T-cell (primary cell): ENCODE measurements around the gene HOXD4. TPM values are rescaled to one million over a fixed set of nuclear protein-coding genes. Genes with fewer than 3 reads are reported as not detected.

Experiments used
- ATAC-seq, 4 experiments: fragments of 200-7000 bp in 3 of 4; fragments of 150-1000 bp in 1 of 4; cut with Tn5 transposase; replicated peaks in 1 of 4; 1 replicate in 3 of 4; 2 replicates in 1 of 4; pipeline ENCODE4 v1.10.0; 2021; ENCODE audit warnings: moderate library complexity in 3 of 4, mild to moderate bottlenecking in 2 of 4, moderate number of reproducible peaks in 1 of 4
- CTCF ChIA-PET, 2 donors: fragments of 300-600 bp; sonication (Branson Sonifier 250); formaldehyde crosslinking; loops; one replicate each; lab custom pipeline; 2022; ENCODE audit warnings: antibody characterized with exemption in 2 of 2; lab: Charles Lee
- POLR2A ChIA-PET, 2 donors: fragments of 300-600 bp; sonication (Branson Sonifier 250); formaldehyde crosslinking; loops; one replicate each; lab custom pipeline; 2022; ENCODE audit warnings: antibody characterized with exemption in 2 of 2; lab: Charles Lee
- DNase-seq, 35 experiments: peaks; one replicate each; pipeline versions ENCODE4 v3.0.0 to v3.0.0-alpha.2; 2013 to 2023
- H3K27ac ChIP-seq: one replicate; pipeline ENCODE4 v1.5.1; 2013; ENCODE audit warnings: low read length
- H3K27me3 ChIP-seq, 2 experiments: replicated peaks in 1 of 2; 1 replicate in 1 of 2; 2 replicates in 1 of 2; pipeline versions ENCODE4 v1.6.1 to v1.7.0; 2013; ENCODE audit warnings: low read length in 1 of 2, mixed read lengths in 1 of 2; ENCODE audit not compliant: control insufficient read depth in 2 of 2, insufficient read depth in 2 of 2; ENCODE audit errors: extremely low read depth in 1 of 2
- H3K36me3 ChIP-seq, 2 donors: 1 replicate in 1 of 2; 2 replicates in 1 of 2; pipeline versions ENCODE4 v1.6.1 to v1.7.0; 2013; ENCODE audit warnings: low read length in 1 of 2; ENCODE audit not compliant: control insufficient read depth in 2 of 2, insufficient read depth in 1 of 2; ENCODE audit errors: extremely low read depth in 1 of 2
- H3K4me1 ChIP-seq, 2 experiments: 1 replicate in 1 of 2; 2 replicates in 1 of 2; pipeline versions ENCODE4 v1.6.1 to v1.7.0; 2013; ENCODE audit warnings: low read length in 2 of 2, mixed read lengths in 1 of 2; ENCODE audit not compliant: insufficient read depth in 2 of 2, control insufficient read depth in 1 of 2; ENCODE audit errors: extremely low read depth in 1 of 2
- H3K4me3 ChIP-seq, 2 donors: 1 replicate in 1 of 2; 2 replicates in 1 of 2; pipeline versions ENCODE4 v1.5.1 to v1.7.0; 2013; ENCODE audit warnings: mild to moderate bottlenecking in 2 of 2, low read length in 1 of 2, moderate library complexity in 1 of 2; ENCODE audit not compliant: control insufficient read depth in 1 of 2; ENCODE audit errors: extremely low read depth in 1 of 2
- H3K9me3 ChIP-seq: 2 replicates; pipeline ENCODE4 v1.7.0; 2013
- H3K27ac Mint-ChIP-seq, 2 donors: one replicate each; pipeline ENCODE4 v1.8.0; 2020 to 2021; ENCODE audit warnings: mild to moderate bottlenecking in 2 of 2, mixed read lengths in 2 of 2
- H3K27me3 Mint-ChIP-seq, 2 donors: one replicate each; pipeline ENCODE4 v1.8.0; 2021 to 2022; ENCODE audit warnings: mixed read lengths in 2 of 2
- H3K36me3 Mint-ChIP-seq: one replicate; pipeline ENCODE4 v1.8.0; 2021; ENCODE audit warnings: mixed read lengths
- H3K4me1 Mint-ChIP-seq, 3 donors: one replicate each; pipeline ENCODE4 v1.8.0; 2020 to 2022; ENCODE audit warnings: mixed read lengths in 3 of 3, mild to moderate bottlenecking in 1 of 3
- H3K4me3 Mint-ChIP-seq, 3 donors: one replicate each; pipeline ENCODE4 v1.8.0; 2020 to 2022; ENCODE audit warnings: mild to moderate bottlenecking in 3 of 3, mixed read lengths in 3 of 3, moderate library complexity in 3 of 3
- H3K9me3 Mint-ChIP-seq, 3 donors: one replicate each; pipeline ENCODE4 v1.8.0; 2020 to 2022; ENCODE audit warnings: mixed read lengths in 3 of 3
- WGBS: methylation state at CpG from one replicate; pipeline ENCODE4 v1.1.5; 2013; ENCODE audit warnings: missing lambda C conversion rate; ENCODE audit not compliant: insufficient coverage; 5-methylcytosine and 5-hydroxymethylcytosine counted together
- total RNA-seq, 35 experiments: library from RNA in 6 of 35; stranded (reverse) in 6 of 35; fragments of 120-200 nt in 1 of 35; gene quantifications; one replicate each; pipeline versions ENCODE4 v1.2.1 to v1.2.4 and lab custom pipeline; 2013 to 2026

Gene HOXD4
- total RNA-seq, 5 donors from 2014 or later (not counting 1 experiment from before 2014, with no cell fraction given): not detected

DNA sequence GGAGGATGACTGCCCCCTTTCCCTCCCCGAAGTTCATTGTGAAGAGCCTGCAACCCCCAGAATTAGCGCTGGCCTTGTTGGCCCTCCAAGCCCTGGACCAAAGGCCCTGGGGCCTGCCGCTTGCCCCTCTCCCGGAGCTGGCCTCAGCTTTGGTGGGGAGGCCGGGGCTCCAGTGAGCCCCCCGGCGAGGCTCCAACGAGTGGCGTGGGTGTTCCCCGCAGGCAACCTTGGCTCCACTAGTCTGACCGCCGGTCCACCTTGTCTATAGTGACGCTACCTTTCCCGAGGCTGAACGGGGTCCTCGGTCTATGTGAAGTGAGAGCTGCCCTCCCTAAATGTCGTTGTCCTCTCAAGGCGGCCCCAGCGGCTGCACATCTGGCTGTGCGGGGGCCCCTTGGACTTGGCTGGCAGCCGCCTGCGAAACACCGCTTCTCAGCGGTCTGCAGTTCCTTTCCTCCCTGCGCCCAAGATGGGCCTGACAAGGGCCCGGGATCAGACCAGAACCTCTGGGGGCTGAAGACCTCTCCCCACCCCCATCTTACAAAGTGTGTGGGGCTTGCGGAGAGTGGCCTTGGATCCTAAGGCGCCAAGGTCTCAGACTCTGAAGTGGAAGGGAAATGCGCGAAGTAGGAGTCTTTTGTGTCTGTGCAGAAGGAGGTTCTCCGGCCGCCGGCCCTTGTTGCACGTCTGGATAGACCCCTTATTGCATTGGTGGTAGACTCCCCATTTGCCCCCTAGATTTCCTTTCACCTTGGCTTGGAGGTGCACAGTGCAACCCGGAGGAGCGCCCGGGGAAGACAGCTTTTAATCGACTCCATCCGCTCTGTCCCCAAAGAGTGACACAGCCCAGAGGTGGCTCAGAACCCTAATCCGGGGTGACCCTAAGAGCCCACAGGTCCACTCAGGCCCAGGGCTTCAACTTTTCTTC, 38.7 kb upstream of the HOXD4 start:
- Mint-ChIP-seq H3K9me3 (no peaks in the 10 kb centered on the region), H3K27ac (no peak overlapping the region), H3K4me3 (no peak overlapping the region), H3K4me1 (peaks cover 11 to 17% (median 12%) of the 10 kb centered on the region in 3 donors), H3K27me3 (peaks cover 66 to 87% of the 10 kb centered on the region in 2 donors), H3K36me3 (no peaks in the 10 kb centered on the region)
- ChIA-PET CTCF (interaction anchor here (0.6 to 0.7 kb wide), 4 partner anchors 15 to 539 kb away, joined by 3 to 7 read pairs (median 3); no protein-coding TSS in a partner anchor), POLR2A (no interaction called here)
- H3K4me3 ChIP-seq: no peak overlapping the region
- H3K9me3 ChIP-seq: no peaks in the 10 kb centered on the region
- H3K27ac ChIP-seq: no peak overlapping the region
- ATAC-seq (no peak), DNase-seq (no peak)
- H3K27me3 ChIP-seq: peaks cover 28 to 75% of the 10 kb centered on the region in 2 experiments
- peaks cover 0 to 3% of the 10 kb centered on the region in 2 experiments for H3K4me1 ChIP-seq
- no peaks in the 10 kb centered on the region for H3K36me3 ChIP-seq
- 9% methylated on average over 31 of the region's 40 CpGs for WGBS

DNA sequence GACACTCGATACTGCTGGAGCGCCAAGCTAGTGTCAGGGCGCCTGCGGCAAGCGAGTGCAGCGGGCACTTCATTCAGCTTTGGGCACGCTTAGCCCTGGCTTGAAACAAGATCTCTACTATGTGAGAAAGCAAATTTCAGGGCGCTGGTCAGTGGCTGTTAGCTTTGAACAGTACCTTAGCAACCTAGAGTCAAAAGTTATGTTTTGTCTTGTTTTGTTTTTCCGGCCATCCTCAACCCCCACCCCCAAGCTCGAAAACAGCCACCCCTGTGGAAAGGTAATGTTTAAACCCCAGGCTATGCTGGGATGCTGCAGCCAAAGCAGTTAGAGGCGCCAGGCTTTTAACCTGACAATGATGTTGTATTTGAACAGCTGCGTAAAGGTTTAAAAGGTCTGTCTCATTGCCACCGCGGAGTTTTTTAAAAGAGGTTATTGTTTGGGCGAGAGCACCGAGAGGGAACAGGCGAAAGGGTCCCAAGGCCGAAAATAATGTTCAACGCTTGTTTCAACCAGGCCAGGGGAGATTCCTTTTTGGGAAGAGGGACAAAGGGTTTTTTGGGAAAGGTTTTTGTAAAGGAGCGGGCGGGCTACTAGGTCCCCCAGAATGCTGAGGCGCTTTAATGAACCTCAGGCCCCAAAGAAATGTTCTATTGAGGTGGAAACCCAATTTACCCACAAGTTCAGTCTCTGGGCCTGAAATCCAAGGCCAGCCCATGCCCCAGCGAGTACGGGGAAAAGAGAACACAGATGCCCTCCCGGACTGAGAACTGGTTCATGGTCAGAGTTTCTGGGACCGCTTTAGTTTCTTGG, 37.0 kb upstream of the HOXD4 start:
- Histone ChIP-seq H3K36me3 (no peaks in the 10 kb centered on the region), H3K4me3 (no peak overlapping the region), H3K4me1 (peaks cover 0 to 7% of the 10 kb centered on the region in 2 experiments), H3K27me3 (peaks cover 33 to 79% of the 10 kb centered on the region in 2 experiments), H3K9me3 (no peaks in the 10 kb centered on the region), H3K27ac (no peak overlapping the region)
- H3K4me1 Mint-ChIP-seq: peaks cover 7 to 15% (median 8%) of the 10 kb centered on the region in 3 donors
- H3K27ac Mint-ChIP-seq: no peak overlapping the region
- POLR2A ChIA-PET: interaction anchor here (0.5 to 0.6 kb wide), 2 partner anchors 1357 to 1754 kb away, joined by 3 read pairs; no protein-coding TSS in a partner anchor
- H3K4me3 Mint-ChIP-seq: no peak overlapping the region
- DNase-seq (no peak), ATAC-seq (no peak)
- CTCF ChIA-PET: no interaction called here
- H3K9me3 Mint-ChIP-seq: peaks cover 2 to 3% (median 3%) of the 10 kb centered on the region in 3 donors
- peaks cover 3% of the 10 kb centered on the region for H3K36me3 Mint-ChIP-seq
- peaks cover 75 to 93% of the 10 kb centered on the region in 2 donors for H3K27me3 Mint-ChIP-seq
- 12% methylated on average over 16 of the region's 26 CpGs for WGBS

DNA sequence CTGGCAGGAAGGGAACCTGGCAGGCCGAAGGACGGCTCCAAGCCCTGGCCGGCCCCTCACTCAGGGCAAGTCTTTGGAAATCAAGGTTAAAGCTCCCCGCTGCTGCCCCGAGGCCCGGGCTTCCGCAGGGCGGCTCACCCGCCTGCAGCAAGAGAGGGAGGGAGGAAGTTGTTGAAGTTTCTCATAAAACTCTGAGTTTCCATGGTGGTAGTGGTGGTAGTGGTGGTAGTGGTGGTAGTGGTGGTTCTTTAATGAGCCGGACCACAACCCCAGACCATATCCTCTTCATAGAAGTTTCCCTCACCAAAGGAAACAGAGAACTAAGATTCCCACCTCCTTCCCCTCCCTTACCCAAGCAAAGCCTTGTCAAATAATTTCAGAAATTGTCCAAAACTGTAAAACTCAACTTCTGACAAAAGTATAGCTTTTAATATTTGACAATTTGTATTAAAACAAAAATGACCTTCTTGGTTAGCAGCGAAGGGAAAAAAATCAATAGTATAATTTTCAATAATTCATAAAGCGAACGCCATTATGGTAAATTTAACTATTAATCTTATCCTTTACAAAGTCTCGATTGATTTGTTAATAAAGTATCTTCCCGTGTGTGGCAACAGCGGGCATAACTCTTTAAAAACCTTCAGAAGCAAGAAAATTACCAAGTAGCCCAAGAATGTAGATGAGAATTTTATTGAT, 36.3 kb upstream of the HOXD4 start:
- Mint-ChIP-seq H3K4me3 (no peak overlapping the region), H3K27ac (no peak overlapping the region), H3K36me3 (peaks cover 3% of the 10 kb centered on the region), H3K27me3 (peaks cover 75 to 93% of the 10 kb centered on the region in 2 donors), H3K9me3 (peaks cover 2 to 3% (median 3%) of the 10 kb centered on the region in 3 donors), H3K4me1 (peaks cover 6 to 11% (median 6%) of the 10 kb centered on the region in 3 donors)
- Histone ChIP-seq H3K9me3 (no peaks in the 10 kb centered on the region), H3K27me3 (peaks cover 31 to 76% of the 10 kb centered on the region in 2 experiments), H3K27ac (no peak overlapping the region), H3K4me1 (peaks cover 0 to 7% of the 10 kb centered on the region in 2 experiments), H3K4me3 (no peak overlapping the region), H3K36me3 (no peaks in the 10 kb centered on the region)
- POLR2A ChIA-PET: no interaction called here
- CTCF ChIA-PET: no interaction called here
- DNase-seq (no peak), ATAC-seq (no peak)
- 5% methylated on average over 5 of the region's 16 CpGs for WGBS

DNA sequence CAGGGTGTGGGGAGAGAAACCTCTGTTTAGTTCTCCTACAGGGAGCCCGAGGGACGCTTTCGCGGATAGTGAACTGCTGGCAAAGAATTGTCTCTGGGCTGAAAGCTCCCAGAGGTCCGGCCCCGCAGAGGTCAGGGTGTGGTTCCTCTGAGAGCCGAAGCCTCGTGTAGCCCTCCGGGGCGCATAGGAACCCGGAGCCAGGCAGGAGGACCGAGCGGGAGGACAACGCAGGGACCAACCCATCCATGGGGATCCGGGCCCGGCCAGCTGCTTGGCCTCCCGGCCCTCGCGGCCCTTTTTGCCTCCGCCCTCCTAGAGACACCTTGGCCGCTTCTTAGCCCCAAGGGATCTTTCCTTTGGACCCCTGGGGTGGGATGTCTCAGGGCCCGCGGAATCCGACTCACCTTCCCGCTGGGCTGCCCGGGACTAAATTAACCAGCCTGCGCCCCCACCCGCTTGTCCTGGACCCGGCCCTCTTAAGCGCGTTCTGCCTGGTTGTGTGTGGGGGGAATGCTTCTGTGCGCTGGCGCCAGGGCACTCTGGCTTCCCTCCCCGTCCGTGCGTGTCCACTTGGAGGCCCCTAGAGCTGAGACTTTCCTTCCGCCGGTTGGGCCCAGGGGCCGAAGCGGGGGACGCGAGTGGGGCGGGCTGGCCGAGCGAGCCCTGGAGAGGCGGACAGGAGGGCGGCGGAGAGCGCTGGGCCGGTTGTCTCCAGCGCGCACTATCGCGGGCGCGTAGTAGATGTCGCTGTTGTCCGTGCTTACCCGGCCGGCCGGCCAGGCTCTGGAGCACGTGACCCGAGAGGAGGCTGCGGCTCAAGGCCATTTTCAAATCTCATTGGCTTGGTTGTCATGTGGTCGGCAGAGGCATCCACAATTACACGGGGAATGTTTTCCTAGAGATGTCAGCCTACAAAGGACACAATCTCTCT, 35.2 kb upstream of the HOXD4 start, which contains the start of gene HOXD10:
HOXD10 (plus strand) TSS at position 896 of the 931 bp plus-strand sequence. CDS start 56 bp downstream, outside the sequence.
- Histone ChIP-seq H3K4me1 (peaks cover 0 to 6% of the 10 kb centered on the region in 2 experiments), H3K9me3 (no peaks in the 10 kb centered on the region), H3K27me3 (peaks cover 36 to 84% of the 10 kb centered on the region in 2 experiments), H3K4me3 (no peak within 1 kb of the TSS), H3K27ac (no peak within 1 kb of the TSS), H3K36me3 (no peaks in the 10 kb centered on the region)
- 15% methylated on average over 65 of the region's 66 CpGs for WGBS
- Mint-ChIP-seq H3K27me3 (peaks cover 78 to 93% of the 10 kb centered on the region in 2 donors), H3K36me3 (peaks cover 3% of the 10 kb centered on the region), H3K27ac (no peak within 1 kb of the TSS), H3K4me1 (peaks cover 5 to 11% (median 5%) of the 10 kb centered on the region in 3 donors), H3K4me3 (peak within 1 kb of the TSS in 1 of 3 donors; percentile 36), H3K9me3 (peaks cover 2 to 3% (median 3%) of the 10 kb centered on the region in 3 donors)
- CTCF ChIA-PET: no interaction called here
- no peak for ATAC-seq
- POLR2A ChIA-PET: no interaction called here
- no peak for DNase-seq

DNA sequence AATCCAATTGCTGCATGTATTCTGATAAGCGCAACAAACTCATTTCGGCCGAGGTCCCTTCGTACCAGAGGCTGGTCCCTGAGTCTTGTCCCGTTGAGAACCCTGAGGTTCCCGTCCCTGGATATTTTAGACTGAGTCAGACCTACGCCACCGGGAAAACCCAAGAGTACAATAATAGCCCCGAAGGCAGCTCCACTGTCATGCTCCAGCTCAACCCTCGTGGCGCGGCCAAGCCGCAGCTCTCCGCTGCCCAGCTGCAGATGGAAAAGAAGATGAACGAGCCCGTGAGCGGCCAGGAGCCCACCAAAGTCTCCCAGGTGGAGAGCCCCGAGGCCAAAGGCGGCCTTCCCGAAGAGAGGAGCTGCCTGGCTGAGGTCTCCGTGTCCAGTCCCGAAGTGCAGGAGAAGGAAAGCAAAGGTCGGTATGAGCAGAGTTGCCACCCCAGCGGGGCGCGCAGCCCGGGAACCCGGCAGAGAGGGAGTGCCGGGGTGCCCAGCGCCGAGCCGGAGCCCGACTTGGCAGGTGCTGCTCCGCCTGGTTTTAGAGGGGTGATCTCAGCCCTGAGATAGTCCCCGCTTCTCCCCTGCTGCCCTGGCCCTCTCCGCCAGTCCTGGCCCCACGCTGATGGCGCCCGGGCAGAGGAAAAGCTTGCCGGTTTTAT, 34.1 kb upstream of the HOXD4 start:
- Mint-ChIP-seq H3K4me1 (peaks cover 3 to 11% (median 3%) of the 10 kb centered on the region in 3 donors), H3K36me3 (peaks cover 3% of the 10 kb centered on the region), H3K9me3 (peaks cover 2 to 3% (median 3%) of the 10 kb centered on the region in 3 donors), H3K27ac (no peak overlapping the region), H3K27me3 (peaks cover 73 to 88% of the 10 kb centered on the region in 2 donors), H3K4me3 (peak overlapping the region in 1 of 3 donors; percentile 36)
- Histone ChIP-seq H3K4me1 (peaks cover 0 to 13% of the 10 kb centered on the region in 2 experiments), H3K36me3 (no peaks in the 10 kb centered on the region), H3K27ac (no peak overlapping the region), H3K4me3 (no peak overlapping the region), H3K27me3 (peaks cover 39 to 86% of the 10 kb centered on the region in 2 experiments), H3K9me3 (no peaks in the 10 kb centered on the region)
- ChIA-PET POLR2A (no interaction called here), CTCF (interaction anchor here (0.5 to 0.8 kb wide), 2 partner anchors 10 to 693 kb away, joined by 3 to 5 read pairs; no protein-coding TSS in a partner anchor)
- ATAC-seq (no peak), DNase-seq (no peak)
- WGBS: 26% methylated on average over 40 of the region's 40 CpGs
